B cell (primary cell): ENCODE results near the gene IQCK. TPM values are rescaled to one million over a fixed set of nuclear protein-coding genes. Genes with fewer than 3 reads are reported as not detected.

Source experiments
- ATAC-seq: fragments of 200-7000 bp; cut with Tn5 transposase; one replicate; pipeline ENCODE4 v1.10.0; 2021; ENCODE audit warnings: low read depth, mild to moderate bottlenecking, moderate number of reproducible peaks, moderate library complexity
- CTCF ChIA-PET: fragments of 350-600 bp; sonication (Branson Sonifier 250); formaldehyde crosslinking; loops from one replicate; lab custom pipeline; 2021; ENCODE audit warnings: antibody characterized with exemption, inconsistent platforms; lab: Charles Lee
- POLR2A ChIA-PET: fragments of 350-600 bp; sonication (Branson Sonifier 250); formaldehyde crosslinking; loops from one replicate; lab custom pipeline; 2021; ENCODE audit warnings: antibody characterized with exemption; lab: Charles Lee
- DNase-seq: peaks from one replicate; pipeline ENCODE4 v3.0.0; 2013
- H2AFZ ChIP-seq: 2 replicates; pipeline ENCODE4 v1.6.1; 2012; ENCODE audit warnings: mild to moderate bottlenecking, low read depth, low read length; ENCODE audit not compliant: insufficient read depth, poor library complexity, severe bottlenecking
- H3K27ac ChIP-seq, 2 donors: 1 replicate in 1 of 2; 2 replicates in 1 of 2; pipeline ENCODE4 v1.5.1; 2012 to 2013; ENCODE audit warnings: low read length in 2 of 2, mild to moderate bottlenecking in 2 of 2, moderate library complexity in 1 of 2
- H3K27me3 ChIP-seq, 4 experiments: fragments of 200-600 bp in 1 of 4; sonication (generic) in 1 of 4; replicated peaks in 1 of 4; 1 replicate in 2 of 4; 2 replicates in 2 of 4; pipeline versions ENCODE4 v1.6.1 to v1.7.0; 2013 to 2016; ENCODE audit warnings: low read length in 3 of 4, mild to moderate bottlenecking in 2 of 4, mixed read lengths in 1 of 4, moderate library complexity in 1 of 4; ENCODE audit not compliant: insufficient read depth in 4 of 4, control insufficient read depth in 3 of 4; ENCODE audit errors: control extremely low read depth in 1 of 4
- H3K36me3 ChIP-seq, 2 experiments: replicated peaks in 1 of 2; 1 replicate in 1 of 2; 2 replicates in 1 of 2; pipeline versions ENCODE4 v1.6.1 to v1.7.1; 2013; ENCODE audit warnings: low read length in 1 of 2; ENCODE audit not compliant: insufficient read depth in 2 of 2, control insufficient read depth in 1 of 2; ENCODE audit errors: control extremely low read depth in 1 of 2, extremely low read depth in 1 of 2
- H3K4me1 ChIP-seq, 2 donors: fragments of 200-600 bp in 1 of 2; sonication (generic) in 1 of 2; 1 replicate in 1 of 2; 2 replicates in 1 of 2; pipeline versions ENCODE4 v1.5.1 to v1.6.1; 2013 to 2017; ENCODE audit warnings: low read length in 2 of 2; ENCODE audit not compliant: control insufficient read depth in 2 of 2, insufficient read depth in 2 of 2
- H3K4me2 ChIP-seq: replicated peaks from 2 replicates; pipeline ENCODE3; 2012; ENCODE audit warnings: mild to moderate bottlenecking, low read depth, low read length; ENCODE audit not compliant: poor library complexity, severe bottlenecking
- H3K4me3 ChIP-seq, 5 experiments: fragments of 200-600 bp in 1 of 5; sonication (generic) in 1 of 5; 1 replicate in 3 of 5; 2 replicates in 2 of 5; pipeline versions ENCODE4 v1.5.1 to v1.7.0; 2011 to 2016; ENCODE audit warnings: low read length in 4 of 5, mild to moderate bottlenecking in 4 of 5, low read depth in 2 of 5, control low read depth in 1 of 5, moderate library complexity in 1 of 5; ENCODE audit not compliant: insufficient read depth in 1 of 5; ENCODE audit errors: control extremely low read depth in 1 of 5, extremely low read depth in 1 of 5
- H3K79me2 ChIP-seq: fragments of 200-600 bp; sonication (generic); one replicate; pipeline ENCODE4 v1.6.0; 2016; ENCODE audit warnings: low read length; ENCODE audit not compliant: control insufficient read depth, insufficient read depth
- H3K9ac ChIP-seq: fragments of 200-600 bp; sonication (generic); 2 replicates; pipeline ENCODE4 v1.6.1; 2017; ENCODE audit warnings: mild to moderate bottlenecking, low read length, moderate library complexity
- H3K9me3 ChIP-seq, 3 donors: one replicate each; pipeline versions ENCODE4 v1.6.1 to v1.7.1; 2013; ENCODE audit warnings: low read length in 2 of 3; ENCODE audit not compliant: control insufficient read depth in 2 of 3, insufficient read depth in 1 of 3; ENCODE audit errors: control extremely low read depth in 1 of 3
- H4K20me1 ChIP-seq: 2 replicates; pipeline ENCODE4 v1.6.0; 2012; ENCODE audit warnings: mild to moderate bottlenecking, low read length; ENCODE audit not compliant: insufficient read depth, control insufficient read depth, poor library complexity, severe bottlenecking
- H3K27ac Mint-ChIP-seq: one replicate; pipeline ENCODE4 v1.8.0; 2021; ENCODE audit warnings: mixed read lengths
- H3K27me3 Mint-ChIP-seq: one replicate; pipeline ENCODE4 v1.8.0; 2021; ENCODE audit warnings: mixed read lengths
- H3K4me1 Mint-ChIP-seq: one replicate; pipeline ENCODE4 v1.8.0; 2021; ENCODE audit warnings: mixed read lengths
- H3K4me3 Mint-ChIP-seq: one replicate; pipeline ENCODE4 v1.8.0; 2021; ENCODE audit warnings: mixed read lengths
- H3K9me3 Mint-ChIP-seq: one replicate; pipeline ENCODE4 v1.8.0; 2022; ENCODE audit warnings: mixed read lengths; ENCODE audit not compliant: insufficient read depth
- CTCF ChIP-seq: fragments of 200-600 bp; IDR thresholded peaks from one replicate; pipeline ENCODE4 v1.8.0; 2022; ENCODE audit warnings: antibody characterized with exemption, mild to moderate bottlenecking
- EZH2 ChIP-seq: IDR thresholded peaks from 2 replicates; pipeline ENCODE4 v1.6.1; 2012; ENCODE audit warnings: borderline replicate concordance, low read depth, mild to moderate bottlenecking, moderate library complexity, low read length; ENCODE audit not compliant: insufficient read depth, poor library complexity, severe bottlenecking
- WGBS: methylation state at CpG from one replicate; pipeline ENCODE4 v1.1.5; 2013; ENCODE audit warnings: missing lambda C conversion rate; ENCODE audit not compliant: insufficient coverage; 5-methylcytosine and 5-hydroxymethylcytosine counted together
- intact Hi-C: fragments of 100-400 bp; cut with micrococcal nuclease; formaldehyde crosslinking; loops from one replicate; pipeline ENCODE4 v1.10.0; 2022
- polyA plus RNA-seq: library from polyadenylated mRNA; depleted of rRNA; stranded (reverse); fragments of >200 nt; gene quantifications from 2 replicates; pipeline ENCODE4 v1.2.3, GENCODE V29; 2012
- total RNA-seq, 2 donors: library from RNA; stranded (reverse); fragments of 120-200 nt in 1 of 2; gene quantifications; 1 replicate in 1 of 2; 2 replicates in 1 of 2; pipeline versions ENCODE4 v1.2.3 to v1.2.4, GENCODE V29; 2013 to 2022

IQCK gene
- total and polyA plus RNA-seq, 2 donors (not counting 1 experiment from before 2014, with no cell fraction given) = 1.00 to 3.0 TPM

- 100% methylated on average over 1 of the region's 1 CpG for WGBS
Observed at GRCh38 chr16:19863990-19864389, 145.9 kb downstream of the IQCK start.

GRCh38 chr16:19864566-19864965 is 146.5 kb downstream of the IQCK start:
- CTCF ChIA-PET = no interaction called here
- Histone ChIP-seq H4K20me1 (no peaks in the 10 kb centered on the region), H3K4me2 (no peak overlapping the region), H3K9me3 (no peaks in the 10 kb centered on the region), H3K79me2 (no peaks in the 10 kb centered on the region), H3K27ac (no peak overlapping the region), H3K4me3 (no peak overlapping the region), H3K4me1 (no peaks in the 10 kb centered on the region), H3K27me3 (no peaks in the 10 kb centered on the region), H3K9ac (no peak overlapping the region), H3K36me3 (no peaks in the 10 kb centered on the region), H2AFZ (no peak overlapping the region)
- H3K27ac Mint-ChIP-seq = no peak overlapping the region
- intact Hi-C loops = no loop called here
- no peak for ATAC-seq
- no peak for TF ChIP-seq EZH2
- H3K4me1 Mint-ChIP-seq = no peaks in the 10 kb centered on the region
- no peak for DNase-seq
- H3K4me3 Mint-ChIP-seq = no peak overlapping the region
- H3K9me3 Mint-ChIP-seq = no peaks in the 10 kb centered on the region
- POLR2A ChIA-PET = no interaction called here
- 96% methylated on average over 4 of the region's 5 CpGs for WGBS
- no peaks in the 10 kb centered on the region for H3K27me3 Mint-ChIP-seq

More at GRCh38 chr16:19863990-19864389, 145.9 kb downstream of the IQCK start:
- Histone ChIP-seq H3K4me2 (no peak overlapping the region), H3K9ac (no peak overlapping the region), H3K27me3 (no peaks in the 10 kb centered on the region), H3K79me2 (no peaks in the 10 kb centered on the region), H3K4me3 (no peak overlapping the region), H3K36me3 (no peaks in the 10 kb centered on the region), H3K9me3 (no peaks in the 10 kb centered on the region), H4K20me1 (no peaks in the 10 kb centered on the region), H2AFZ (no peak overlapping the region), H3K4me1 (no peaks in the 10 kb centered on the region), H3K27ac (no peak overlapping the region)
- H3K27ac Mint-ChIP-seq = no peak overlapping the region
- H3K9me3 Mint-ChIP-seq = no peaks in the 10 kb centered on the region
- no peak for ATAC-seq
- intact Hi-C loops = no loop called here
- no peak for DNase-seq
- no peak overlapping the region for H3K4me3 Mint-ChIP-seq
- ChIA-PET POLR2A (no interaction called here), CTCF (interaction anchor here (0.7 kb wide), 1 partner anchor 33 kb away, joined by 6 read pairs; no protein-coding TSS in a partner anchor)
- H3K27me3 Mint-ChIP-seq = peaks cover 3% of the 10 kb centered on the region
- TF ChIP-seq CTCF = no peak
- TF ChIP-seq EZH2 = no peak
- H3K4me1 Mint-ChIP-seq = no peaks in the 10 kb centered on the region
